Stimulated activated CD4-positive, alpha-beta T cell treated with anti-CD3 and anti-CD28 coated beads, Interleukin-12 subunit alpha, Interleukin-12 subunit beta, amount 100 ng/mL, for 48 hours (primary cell): ENCODE data around the gene TMTC2.

Source experiments
- DNase-seq, 3 donors: peaks; one replicate each; pipeline ENCODE4 v3.0.0-alpha.2; 2020; ENCODE audit warnings: low read depth in 2 of 3, low spot score in 1 of 3

TMTC2 gene

DNA sequence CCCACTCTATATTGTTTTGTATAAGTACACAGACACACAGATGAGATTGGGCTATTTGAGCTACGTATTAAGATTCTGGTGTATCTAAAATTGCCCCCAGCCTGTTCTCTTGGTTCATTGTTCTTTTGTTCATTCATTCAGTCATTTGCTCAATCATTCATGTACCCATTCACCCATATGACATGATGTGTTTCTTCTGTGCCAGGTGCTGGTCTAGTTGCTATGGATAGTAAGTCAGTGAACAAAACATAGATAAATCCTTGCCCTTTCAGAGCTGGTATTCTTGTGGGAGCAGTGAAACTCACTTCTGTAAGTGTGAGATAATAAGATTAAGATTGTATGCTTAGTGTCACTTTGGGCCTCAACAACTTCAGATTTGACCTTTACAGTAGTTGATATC is 191.3 kb downstream of the TMTC2 start:
- DNase-seq, result no peak

DNA sequence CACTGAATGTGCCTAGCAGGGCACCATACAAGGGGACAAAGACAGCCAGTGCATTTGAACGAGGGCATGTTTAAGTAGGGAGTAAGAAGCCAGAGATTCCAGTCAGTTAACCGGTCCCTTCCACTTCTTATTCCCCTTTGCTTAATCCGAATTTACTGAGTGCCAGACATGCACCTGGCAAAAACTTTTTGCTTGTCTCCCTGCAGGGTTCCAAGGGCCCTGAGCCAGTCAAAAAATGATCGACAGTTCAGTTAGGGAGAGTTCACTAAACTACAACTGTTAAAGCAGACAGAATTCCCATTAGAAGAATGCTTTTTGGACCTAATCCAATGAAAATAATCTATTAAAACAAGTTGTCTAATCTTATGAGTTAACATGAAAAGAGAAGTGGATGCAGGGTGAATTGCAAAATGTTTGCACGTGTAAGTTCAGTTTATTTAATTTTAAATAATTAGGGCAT is 193.8 kb downstream of the TMTC2 start:
- no peak for DNase-seq

DNA sequence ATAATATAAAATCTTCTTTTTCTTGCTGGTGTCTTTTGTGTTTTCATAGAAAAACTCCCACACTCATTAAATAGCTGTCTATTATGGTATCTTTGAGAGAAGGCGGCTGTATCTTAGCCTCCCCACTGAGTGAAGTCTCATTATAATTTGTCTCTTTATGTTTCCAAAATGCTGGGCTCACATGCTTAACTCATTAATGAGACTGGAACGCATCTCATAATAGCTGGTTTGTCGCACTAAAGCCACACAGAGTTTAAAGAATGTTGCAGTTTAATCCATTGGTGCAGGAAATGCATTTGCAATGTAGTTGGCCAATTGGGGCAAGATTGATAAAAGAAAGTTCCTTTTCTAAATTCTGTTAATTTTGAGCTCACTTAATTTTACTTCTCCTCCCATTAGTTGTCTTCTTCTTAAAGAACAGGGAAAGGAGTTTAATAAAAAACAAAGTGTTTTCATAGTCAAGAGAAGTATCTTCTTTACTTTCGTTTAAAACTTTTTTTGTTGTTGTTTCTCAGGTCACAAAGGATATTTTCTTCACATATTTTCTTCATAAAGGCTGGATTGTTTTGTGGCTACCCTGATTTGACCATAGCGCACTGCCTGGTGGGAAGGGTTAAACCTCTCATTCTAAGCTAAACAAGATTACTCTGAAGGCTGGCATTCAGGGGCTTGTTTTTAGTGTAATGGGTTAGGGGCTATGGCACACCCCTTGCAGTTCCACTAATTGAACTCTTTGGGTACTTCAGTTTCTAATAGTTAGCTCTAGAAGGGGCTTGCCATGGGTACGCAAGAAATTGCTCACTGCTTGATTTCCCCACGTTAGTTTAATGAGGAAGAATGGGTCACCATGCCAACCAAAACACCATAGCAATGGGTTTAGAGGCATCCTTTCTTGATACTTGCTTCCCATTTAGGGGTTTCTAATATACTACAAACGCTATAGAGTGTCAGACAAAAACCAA is 197.0 kb downstream of the TMTC2 start:
- no peak for DNase-seq

- DNase-seq, result no peak
These were observed 200.1 kb downstream of the TMTC2 start for GRCh38 chr12:82886671-82887340.

DNA sequence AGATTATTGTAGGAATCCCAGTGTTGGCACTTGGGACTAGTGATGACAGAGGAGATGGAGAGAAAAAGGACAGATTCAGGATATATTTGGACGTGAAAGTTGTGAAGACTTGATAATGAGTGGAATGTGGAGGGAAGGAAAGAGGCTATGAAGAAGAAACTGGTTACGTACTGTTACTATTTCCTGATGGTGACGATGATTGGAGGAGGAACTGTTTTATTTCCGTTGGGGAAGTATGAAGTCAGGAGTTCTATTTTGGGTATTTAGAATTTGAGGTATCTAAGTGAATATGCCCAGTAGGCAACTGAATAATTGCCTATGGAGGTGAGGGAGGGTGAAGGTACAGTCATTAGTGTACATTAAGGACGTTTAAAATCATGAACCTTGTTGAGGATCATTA is 207.2 kb downstream of the TMTC2 start:
- DNase-seq, result no peak

GRCh38 chr12:82896277-82896676 is 209.6 kb downstream of the TMTC2 start:
- DNase-seq, result no peak

DNA sequence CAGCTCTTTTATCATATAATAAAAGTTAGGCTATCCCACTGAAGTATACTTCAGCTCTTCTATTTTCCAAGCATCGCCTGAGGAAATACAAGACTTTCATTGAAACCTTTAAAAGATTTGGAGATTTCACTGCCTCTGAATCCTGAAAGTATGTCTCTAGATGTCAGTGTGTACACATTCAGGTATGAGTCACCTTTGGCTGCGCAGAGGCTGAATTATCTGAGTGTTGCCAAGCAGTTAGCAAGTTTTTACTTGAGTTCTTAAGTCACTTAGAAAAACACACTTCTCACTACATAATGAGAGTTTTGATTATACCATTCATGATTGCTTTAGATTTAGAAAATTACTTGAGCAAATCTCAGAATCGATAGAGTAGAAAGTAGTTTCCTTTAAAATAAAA is 210.3 kb downstream of the TMTC2 start:
- DNase-seq, result no peak

- no peak for DNase-seq
These were observed 211.7 kb downstream of the TMTC2 start for GRCh38 chr12:82898441-82898840.

GRCh38 chr12:82904219-82904790 is 217.6 kb downstream of the TMTC2 start:
- DNase-seq, result no peak

- no peak for DNase-seq
These were observed 223.7 kb downstream of the TMTC2 start for GRCh38 chr12:82910246-82910893.

DNA sequence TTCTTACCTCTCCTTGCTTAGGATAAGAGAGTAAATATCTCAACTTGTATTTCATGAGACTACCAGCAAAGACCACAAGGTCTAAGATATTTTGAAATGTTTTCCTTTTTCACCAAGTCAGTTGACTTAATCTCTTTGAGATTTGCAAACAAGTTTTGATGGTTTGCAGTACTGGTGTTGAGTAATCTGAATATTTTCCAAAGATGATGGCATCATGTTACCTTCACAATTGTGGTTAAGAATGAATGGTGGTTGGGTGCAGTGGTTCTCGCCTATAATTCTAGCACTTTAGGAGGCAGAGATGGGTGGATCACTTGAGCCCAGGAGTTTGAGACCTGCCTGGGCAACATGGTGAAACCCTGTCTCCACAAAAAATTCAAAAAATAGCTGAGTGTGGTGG is 225.7 kb downstream of the TMTC2 start:
- no peak for DNase-seq

- DNase-seq, result no peak
These were observed 232.8 kb downstream of the TMTC2 start for GRCh38 chr12:82919388-82920054.

DNA sequence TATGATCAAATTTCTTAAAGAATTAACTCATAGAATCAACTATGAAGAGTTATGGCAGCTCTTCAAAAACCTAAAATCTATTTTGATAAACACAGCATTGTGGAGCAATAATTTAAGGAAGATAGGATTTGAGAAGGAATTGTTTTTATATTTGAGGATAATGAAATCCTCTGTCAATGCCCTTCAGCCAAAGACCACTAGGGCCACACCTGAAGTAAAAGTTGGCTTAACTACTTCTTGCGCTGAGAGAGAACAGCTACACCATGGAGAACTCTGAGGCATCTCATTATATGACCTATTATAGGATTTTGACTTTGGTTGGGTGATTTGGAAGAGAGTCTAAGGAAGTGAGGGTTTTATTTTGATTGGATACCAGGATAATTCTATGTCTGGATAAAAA is 237.2 kb downstream of the TMTC2 start:
- DNase-seq, result no peak

DNA sequence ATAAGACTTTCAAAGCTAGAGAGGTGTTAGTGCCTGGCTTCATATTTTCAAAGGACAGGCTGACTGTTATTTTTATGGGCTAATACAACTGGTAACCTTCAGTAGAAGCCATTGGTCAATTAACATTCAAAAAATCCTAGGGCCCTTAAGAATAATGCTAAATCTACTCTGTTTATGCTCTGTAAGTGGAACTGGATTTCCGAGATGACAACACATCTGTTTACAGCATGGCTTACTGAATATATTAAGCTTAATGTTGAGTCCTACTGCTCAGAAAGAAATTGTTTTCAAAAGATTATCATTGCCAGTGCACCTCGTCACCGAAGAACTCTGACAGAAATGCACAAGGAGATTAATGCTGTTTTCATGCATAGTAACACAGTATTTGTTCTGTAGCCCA is 239.9 kb downstream of the TMTC2 start:
- no peak for DNase-seq

- DNase-seq, result no peak
These were observed 243.6 kb downstream of the TMTC2 start for GRCh38 chr12:82930301-82930700.

DNA sequence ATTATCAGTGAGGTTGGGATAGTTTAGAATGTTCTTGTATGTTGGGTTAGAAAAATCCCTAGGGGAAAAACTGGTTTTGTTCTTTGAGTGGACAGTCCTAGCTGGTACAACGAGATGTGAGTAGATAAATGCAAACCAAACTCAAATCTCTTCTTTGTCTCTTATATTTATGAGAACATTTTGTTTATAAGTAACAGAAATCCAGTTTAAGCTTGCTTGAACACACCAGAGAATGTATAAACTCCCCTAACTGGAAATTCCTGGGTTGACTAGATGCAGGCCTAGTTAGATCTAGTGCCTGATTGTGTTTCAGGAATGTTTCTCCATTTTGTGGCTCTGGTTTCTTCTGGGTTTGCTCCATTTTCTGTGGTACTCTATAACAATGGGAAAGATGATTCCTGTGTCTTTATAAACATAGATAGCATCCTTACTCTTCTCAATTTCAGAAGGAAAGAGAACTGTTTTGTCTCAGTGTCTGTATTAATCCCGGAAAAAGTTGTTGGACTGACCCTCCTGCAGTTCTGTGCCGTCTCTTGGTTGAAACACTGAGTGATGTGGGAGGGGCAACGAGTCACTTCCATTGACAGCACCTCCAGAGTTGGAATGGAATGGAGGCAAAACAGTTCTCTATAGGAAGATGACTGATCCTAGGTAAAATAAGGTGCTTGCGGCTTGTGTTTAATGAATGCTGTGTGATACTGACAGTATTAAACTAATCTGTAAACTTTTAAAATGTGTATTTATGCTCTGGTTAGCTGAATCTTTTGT is 244.8 kb downstream of the TMTC2 start:
- no peak for DNase-seq

GRCh38 chr12:82937151-82937550 is 250.4 kb downstream of the TMTC2 start:
- DNase-seq, result no peak

GRCh38 chr12:82942521-82942920 is 255.8 kb downstream of the TMTC2 start:
- no peak for DNase-seq

- no peak for DNase-seq
These were observed 256.3 kb downstream of the TMTC2 start for GRCh38 chr12:82942991-82943401.

GRCh38 chr12:82948491-82948890 is 261.8 kb downstream of the TMTC2 start:
- DNase-seq, result no peak
